GM12874 (cell line): Measurements from ENCODE around the gene ARHGEF12.

Source experiments
- CTCF ChIP-seq: IDR thresholded peaks from 2 replicates; pipeline ENCODE4 v1.5.1; 2011; ENCODE audit warnings: low read depth, mild to moderate bottlenecking, control low read depth, low read length, moderate library complexity; ENCODE audit not compliant: insufficient read depth

The ARHGEF12 gene

GRCh38 chr11:120511820-120512738 is 175.9 kb downstream of the ARHGEF12 start:
- no peak for TF ChIP-seq CTCF

GRCh38 chr11:120512739-120513435 is 176.7 kb downstream of the ARHGEF12 start:
- no peak for TF ChIP-seq CTCF

- no peak for TF ChIP-seq CTCF
Observed at GRCh38 chr11:120513436-120514315, 177.5 kb downstream of the ARHGEF12 start.

- TF ChIP-seq CTCF, result no peak
Observed at GRCh38 chr11:120514541-120515121, 178.4 kb downstream of the ARHGEF12 start.

- TF ChIP-seq CTCF, result no peak
Observed at GRCh38 chr11:120515186-120515723, 179.0 kb downstream of the ARHGEF12 start.

GRCh38 chr11:120516461-120517389 is 180.5 kb downstream of the ARHGEF12 start:
- TF ChIP-seq CTCF, result no peak
